HG03139 (cell line): ENCODE measurements around the gene SERBP1.
"Not testable (repeated sequence)": the region's sequence is repeated elsewhere in the genome, so short reads cannot be mapped to it uniquely, and the experiment has no call there.

Source experiments
- ATAC-seq: cut with Tn5 transposase; IDR thresholded peaks from one replicate; pipeline ENCODE4 v1.9.1; 2021; ENCODE audit not compliant: unreplicated experiment

The SERBP1 gene

GRCh38 chr1:67408148-67408547 lies 22.1 kb downstream of the SERBP1 start:
- ATAC-seq = no peak

GRCh38 chr1:67407498-67407897 lies 22.7 kb downstream of the SERBP1 start:
- no peak for ATAC-seq

GRCh38 chr1:67405473-67406245 lies 24.5 kb downstream of the SERBP1 start:
- ATAC-seq = no peak

DNA sequence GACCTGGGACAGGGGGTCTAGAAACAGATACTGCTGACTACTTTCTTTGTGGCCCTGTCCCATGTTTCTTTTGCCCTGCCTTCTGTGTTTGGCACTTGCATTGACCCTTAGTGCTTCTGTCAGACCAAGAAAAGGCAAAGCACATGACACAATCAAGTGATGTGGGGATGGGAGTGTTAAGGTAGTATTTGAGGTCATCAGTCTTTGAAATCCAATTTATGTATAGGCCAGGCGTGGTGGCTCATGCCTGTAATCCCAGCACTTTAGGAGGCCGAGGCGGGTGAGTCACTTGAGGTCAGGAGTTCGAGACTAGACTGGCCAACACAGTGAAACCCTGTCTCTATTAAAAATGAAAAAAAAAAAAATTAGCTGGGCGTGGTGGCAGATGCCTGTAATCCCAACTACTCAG lies 26.0 kb downstream of the SERBP1 start:
- no peak for ATAC-seq

GRCh38 chr1:67401443-67401842 lies 28.8 kb downstream of the SERBP1 start:
- no peak for ATAC-seq

DNA sequence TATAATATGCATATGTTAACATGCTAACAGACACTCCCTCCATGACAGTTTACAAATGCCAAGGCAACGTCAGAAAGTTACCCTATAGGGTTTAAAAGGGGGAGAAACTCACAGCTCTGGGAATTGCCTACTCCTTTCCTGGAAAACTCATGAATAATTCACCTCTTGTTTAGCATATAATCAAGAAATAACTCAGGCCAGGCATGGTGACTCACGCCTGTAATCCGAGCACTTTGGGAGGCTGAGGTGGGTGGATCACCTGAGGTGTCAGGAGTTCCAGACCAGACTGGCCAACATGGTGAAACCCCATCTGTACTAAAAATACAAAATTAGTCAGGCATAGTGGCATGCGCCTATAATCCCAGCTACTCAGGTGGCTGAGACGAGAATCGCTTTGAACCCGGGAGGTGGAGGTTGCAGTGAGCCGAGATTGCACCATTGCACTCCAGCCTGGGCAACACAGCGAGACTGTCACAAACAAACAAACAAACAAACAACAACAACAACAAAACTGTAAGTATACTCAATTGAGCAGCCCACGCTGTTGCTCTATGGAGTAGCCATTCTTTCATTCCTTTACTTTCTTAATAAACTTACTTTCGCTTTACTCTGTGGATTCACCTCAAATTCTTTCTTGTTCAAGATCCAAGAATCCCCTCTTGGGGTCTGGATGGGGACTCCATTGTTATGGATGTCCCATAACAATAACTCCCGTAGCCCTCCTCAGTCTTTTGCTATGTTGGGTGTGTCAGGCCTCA lies 30.0 kb downstream of the SERBP1 start:
- not testable (repeated sequence) for ATAC-seq

- no peak for ATAC-seq
These were observed 30.8 kb downstream of the SERBP1 start for GRCh38 chr1:67399199-67399993.

GRCh38 chr1:67394548-67394947 lies 35.7 kb downstream of the SERBP1 start:
- no peak for ATAC-seq

DNA sequence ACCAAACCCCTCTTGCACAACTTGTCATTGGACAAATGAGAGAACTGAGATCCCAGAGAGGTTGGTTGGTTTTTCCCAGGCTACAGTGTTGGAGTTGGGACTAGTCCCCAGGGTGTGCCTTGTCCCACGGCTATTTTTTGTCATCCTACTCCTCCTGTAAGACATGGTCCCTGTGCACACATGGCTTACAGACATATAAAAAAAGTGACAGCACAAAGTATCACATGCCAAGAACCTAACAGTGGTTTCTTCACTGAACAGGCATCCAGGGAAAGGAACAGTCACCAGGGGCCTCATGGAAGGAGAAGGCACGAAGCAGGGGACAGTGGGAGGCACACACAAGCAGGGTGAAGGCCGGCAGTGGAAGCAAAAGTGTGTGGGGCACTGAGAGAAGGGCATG lies 36.5 kb downstream of the SERBP1 start:
- no peak for ATAC-seq

GRCh38 chr1:67393240-67393639 lies 37.0 kb downstream of the SERBP1 start:
- ATAC-seq = no peak

GRCh38 chr1:67390041-67390887 lies 39.9 kb downstream of the SERBP1 start:
- no peak for ATAC-seq

DNA sequence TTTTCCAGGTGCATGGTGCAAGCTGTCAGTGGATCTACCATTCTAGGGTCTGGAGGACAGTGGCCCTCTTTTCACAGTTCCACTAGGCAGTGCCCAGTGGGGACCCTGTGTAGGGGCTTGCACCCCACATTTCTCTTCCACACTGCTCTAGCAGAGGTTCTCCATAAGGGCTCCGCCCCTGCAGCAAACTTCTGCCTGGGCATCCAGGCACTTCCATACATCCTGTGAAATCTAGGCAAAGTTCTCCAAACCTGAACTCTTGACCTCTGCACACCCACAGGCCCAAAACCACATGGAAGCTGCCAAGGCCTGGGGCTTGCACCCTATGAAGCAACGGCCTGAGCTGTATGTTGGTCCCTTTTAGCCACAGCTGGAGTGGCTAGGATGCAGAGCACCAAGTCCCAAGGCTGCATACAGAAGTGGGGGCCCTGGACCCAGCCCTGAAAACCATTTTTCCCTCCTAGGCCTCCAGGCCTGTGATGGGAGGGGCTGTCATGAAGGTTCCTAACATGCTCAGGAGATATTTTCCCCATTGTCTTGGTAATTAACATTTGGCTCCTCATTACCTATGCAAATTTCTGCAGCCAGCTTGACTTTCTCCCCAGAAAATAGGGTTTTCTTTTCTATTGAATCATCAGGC lies 46.1 kb downstream of the SERBP1 start:
- no peak for ATAC-seq

GRCh38 chr1:67382292-67382691 lies 47.9 kb downstream of the SERBP1 start:
- ATAC-seq = no peak

- no peak for ATAC-seq
These were observed 49.0 kb downstream of the SERBP1 start for GRCh38 chr1:67381154-67381553.

- no peak for ATAC-seq
These were observed 52.9 kb downstream of the SERBP1 start for GRCh38 chr1:67377253-67377652.

- ATAC-seq = no peak
These were observed 53.8 kb downstream of the SERBP1 start for GRCh38 chr1:67376381-67376780.

DNA sequence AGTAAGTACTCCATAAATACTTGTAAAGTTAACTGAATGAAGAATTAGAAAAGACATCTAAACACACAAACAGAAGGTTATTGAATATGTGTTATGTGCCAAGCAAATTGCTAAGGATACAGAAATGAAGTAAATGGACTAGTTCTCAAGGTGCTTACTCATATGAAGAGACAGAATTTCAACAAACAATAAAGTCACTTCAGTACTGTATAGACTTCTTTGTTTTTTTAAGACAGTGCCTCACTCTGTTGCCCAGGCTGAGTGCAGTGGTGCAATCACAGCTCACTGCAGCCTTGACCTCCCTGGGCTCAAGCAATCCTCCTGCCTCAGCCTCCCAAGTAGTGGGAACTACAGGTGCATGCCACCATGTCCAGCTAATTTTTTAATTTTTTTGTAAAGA lies 57.3 kb downstream of the SERBP1 start:
- no peak for ATAC-seq

GRCh38 chr1:67372136-67372535 lies 58.1 kb downstream of the SERBP1 start:
- no peak for ATAC-seq

GRCh38 chr1:67371681-67372080 lies 58.5 kb downstream of the SERBP1 start:
- no peak for ATAC-seq

- ATAC-seq = no peak
These were observed 59.2 kb downstream of the SERBP1 start for GRCh38 chr1:67371043-67371442.
